Measurements from ENCODE around the gene NBAS.

Gene NBAS

DNA sequence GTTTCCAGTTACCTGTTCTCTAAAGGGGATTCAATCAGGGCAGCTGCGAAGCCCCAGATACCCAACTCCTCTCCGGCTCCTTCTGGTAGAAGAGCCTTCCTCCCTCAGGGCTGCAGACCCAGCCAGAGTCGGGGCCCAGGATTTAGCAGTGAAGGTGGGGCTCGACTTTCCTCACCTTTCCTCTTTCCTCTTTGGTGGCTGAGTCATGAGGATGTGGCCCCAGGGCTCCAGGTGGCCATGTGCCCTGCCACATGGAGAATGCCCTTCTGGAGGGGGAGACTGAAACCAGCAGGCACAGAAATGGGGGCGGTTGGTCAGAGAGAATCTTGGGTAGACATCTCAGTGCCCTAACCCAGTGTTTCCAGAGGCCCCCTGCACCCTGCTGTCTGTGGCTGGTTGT, 402.6 kb downstream of the NBAS start:
- no peak for DNase-seq (ENCODE audit: low spot score)
- Histone ChIP-seq H3K4me3 (ENCODE audit: severe bottlenecking) (no peak overlapping the region), H3K27ac (ENCODE audit: poor library complexity, severe bottlenecking) (no peak overlapping the region), H3K9me3 (ENCODE audit: severe bottlenecking) (no peaks in the 10 kb centered on the region), H3K27me3 (ENCODE audit: insufficient read depth, poor library complexity, severe bottlenecking) (no peaks in the 10 kb centered on the region), H3K36me3 (ENCODE audit: low read depth) (no peaks in the 10 kb centered on the region), H3K4me1 (ENCODE audit: insufficient read depth, poor library complexity, severe bottlenecking) (no peaks in the 10 kb centered on the region)
- no peak for ATAC-seq (ENCODE audit: low read depth)
- TF ChIP-seq, protein P1, sequence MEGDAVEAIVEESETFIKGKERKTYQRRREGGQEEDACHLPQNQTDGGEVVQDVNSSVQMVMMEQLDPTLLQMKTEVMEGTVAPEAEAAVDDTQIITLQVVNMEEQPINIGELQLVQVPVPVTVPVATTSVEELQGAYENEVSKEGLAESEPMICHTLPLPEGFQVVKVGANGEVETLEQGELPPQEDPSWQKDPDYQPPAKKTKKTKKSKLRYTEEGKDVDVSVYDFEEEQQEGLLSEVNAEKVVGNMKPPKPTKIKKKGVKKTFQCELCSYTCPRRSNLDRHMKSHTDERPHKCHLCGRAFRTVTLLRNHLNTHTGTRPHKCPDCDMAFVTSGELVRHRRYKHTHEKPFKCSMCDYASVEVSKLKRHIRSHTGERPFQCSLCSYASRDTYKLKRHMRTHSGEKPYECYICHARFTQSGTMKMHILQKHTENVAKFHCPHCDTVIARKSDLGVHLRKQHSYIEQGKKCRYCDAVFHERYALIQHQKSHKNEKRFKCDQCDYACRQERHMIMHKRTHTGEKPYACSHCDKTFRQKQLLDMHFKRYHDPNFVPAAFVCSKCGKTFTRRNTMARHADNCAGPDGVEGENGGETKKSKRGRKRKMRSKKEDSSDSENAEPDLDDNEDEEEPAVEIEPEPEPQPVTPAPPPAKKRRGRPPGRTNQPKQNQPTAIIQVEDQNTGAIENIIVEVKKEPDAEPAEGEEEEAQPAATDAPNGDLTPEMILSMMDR (IDR thresholded peaks at IDR 0.05; ENCODE audit: poor library complexity, severe bottlenecking): no peak

DNA sequence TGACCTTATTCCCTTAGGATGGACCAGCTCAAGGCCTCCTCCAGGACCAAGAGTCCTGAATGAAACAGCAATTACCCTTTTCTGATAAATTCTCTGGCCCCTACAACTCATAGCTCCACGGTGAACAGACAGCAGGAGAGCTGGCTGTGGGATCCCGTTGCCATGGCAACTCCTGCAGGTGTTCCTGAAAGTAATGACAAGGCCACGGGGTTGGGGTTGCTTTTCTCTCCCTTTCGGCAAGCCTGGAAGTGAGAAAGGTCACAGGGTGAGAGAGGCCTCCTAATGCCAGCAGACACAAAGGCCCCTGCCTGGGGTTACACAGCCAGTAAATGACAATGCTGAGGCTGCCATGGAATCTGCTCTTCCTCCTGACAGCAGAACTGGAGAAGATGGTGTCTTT, 403.0 kb downstream of the NBAS start:
- Histone ChIP-seq H3K4me3 (ENCODE audit: severe bottlenecking) (no peak overlapping the region), H3K27me3 (ENCODE audit: insufficient read depth, poor library complexity, severe bottlenecking) (no peaks in the 10 kb centered on the region), H3K4me1 (ENCODE audit: insufficient read depth, poor library complexity, severe bottlenecking) (no peaks in the 10 kb centered on the region), H3K9me3 (ENCODE audit: severe bottlenecking) (no peaks in the 10 kb centered on the region), H3K36me3 (ENCODE audit: low read depth) (no peaks in the 10 kb centered on the region), H3K27ac (ENCODE audit: poor library complexity, severe bottlenecking) (no peak overlapping the region)
- ATAC-seq (ENCODE audit: low read depth) (no peak), DNase-seq (ENCODE audit: low spot score) (no peak)
- TF ChIP-seq, protein P1 (IDR thresholded peaks at IDR 0.05; ENCODE audit: poor library complexity, severe bottlenecking): no peak

- no peaks in the 10 kb centered on the region for H3K36me3 ChIP-seq (ENCODE audit: low read depth)
- TF ChIP-seq, protein P1 (IDR thresholded peaks at IDR 0.05; ENCODE audit: poor library complexity, severe bottlenecking): no peak
- no peak for DNase-seq (ENCODE audit: low spot score)
- H3K9me3 ChIP-seq (ENCODE audit: severe bottlenecking): no peaks in the 10 kb centered on the region
- H3K27ac ChIP-seq (ENCODE audit: poor library complexity, severe bottlenecking): no peak overlapping the region
- no peaks in the 10 kb centered on the region for H3K27me3 ChIP-seq (ENCODE audit: insufficient read depth, poor library complexity, severe bottlenecking)
- H3K4me3 ChIP-seq (ENCODE audit: severe bottlenecking): no peak overlapping the region
- no peak for ATAC-seq (ENCODE audit: low read depth)
- no peaks in the 10 kb centered on the region for H3K4me1 ChIP-seq (ENCODE audit: insufficient read depth, poor library complexity, severe bottlenecking)
Observed at GRCh38 chr2:15155959-15156574, 405.1 kb downstream of the NBAS start.

DNA sequence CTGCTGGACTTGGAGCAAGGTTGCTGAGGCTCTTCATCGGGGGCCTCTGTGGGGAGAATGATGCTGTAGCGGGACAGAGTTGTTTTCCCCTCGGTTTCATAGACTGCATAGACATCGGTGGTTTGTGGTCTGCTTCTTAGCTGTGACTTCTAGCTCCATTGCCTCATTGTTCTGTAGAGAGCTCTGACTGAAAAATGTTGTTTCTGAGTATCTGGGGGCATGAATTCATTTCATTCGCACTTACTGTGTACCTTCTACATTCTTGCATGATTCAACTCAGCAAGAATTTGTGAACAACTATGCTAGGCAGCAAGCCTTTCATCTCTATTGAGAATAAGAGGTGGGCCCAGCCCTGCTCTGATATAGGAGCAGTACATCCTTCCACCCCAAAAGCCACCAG, 406.8 kb downstream of the NBAS start:
- ATAC-seq (ENCODE audit: low read depth) (0 out of 3 replicates have a peak, but pooled peaks have one; percentile 45), DNase-seq (ENCODE audit: low spot score) (no peak)
- Histone ChIP-seq H3K27me3 (ENCODE audit: insufficient read depth, poor library complexity, severe bottlenecking) (no peaks in the 10 kb centered on the region), H3K9me3 (ENCODE audit: severe bottlenecking) (no peaks in the 10 kb centered on the region), H3K4me3 (ENCODE audit: severe bottlenecking) (no peak overlapping the region), H3K4me1 (ENCODE audit: insufficient read depth, poor library complexity, severe bottlenecking) (no peaks in the 10 kb centered on the region), H3K27ac (ENCODE audit: poor library complexity, severe bottlenecking) (no peak overlapping the region), H3K36me3 (ENCODE audit: low read depth) (no peaks in the 10 kb centered on the region)
- TF ChIP-seq, protein P1 (IDR thresholded peaks at IDR 0.05; ENCODE audit: poor library complexity, severe bottlenecking): no peak

DNA sequence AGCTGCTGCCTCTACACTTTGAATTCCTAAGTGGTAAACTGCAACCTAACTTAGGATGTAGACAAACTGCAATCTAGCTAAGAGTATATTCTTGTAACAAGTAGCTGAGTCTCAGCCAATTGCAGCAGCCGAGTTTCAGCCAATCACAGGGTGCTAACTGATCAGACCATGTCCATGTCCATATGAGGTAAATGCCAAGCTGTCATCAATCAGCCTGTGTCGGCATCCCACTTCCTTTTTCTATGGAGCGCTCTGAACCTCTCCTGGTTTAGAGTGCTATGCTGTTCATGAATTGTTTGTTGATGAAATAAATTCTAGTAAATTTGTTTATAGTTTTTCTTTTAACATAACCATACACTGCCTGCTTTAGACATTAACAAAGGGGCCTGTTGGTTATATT, 408.8 kb downstream of the NBAS start:
- Histone ChIP-seq H3K4me3 (ENCODE audit: severe bottlenecking) (no peak overlapping the region), H3K27me3 (ENCODE audit: insufficient read depth, poor library complexity, severe bottlenecking) (no peaks in the 10 kb centered on the region), H3K36me3 (ENCODE audit: low read depth) (no peaks in the 10 kb centered on the region), H3K27ac (ENCODE audit: poor library complexity, severe bottlenecking) (no peak overlapping the region), H3K9me3 (ENCODE audit: severe bottlenecking) (no peaks in the 10 kb centered on the region), H3K4me1 (ENCODE audit: insufficient read depth, poor library complexity, severe bottlenecking) (no peaks in the 10 kb centered on the region)
- ATAC-seq (ENCODE audit: low read depth): no peak
- TF ChIP-seq, protein P1 (IDR thresholded peaks at IDR 0.05; ENCODE audit: poor library complexity, severe bottlenecking): no peak
- DNase-seq (ENCODE audit: low spot score): no peak
